HG03025 (cell line): Measurements from ENCODE around the gene EEF1A1.
"Not testable (repeated sequence)": the region's sequence is repeated elsewhere in the genome, so short reads cannot be mapped to it uniquely, and the experiment has no call there.

ENCODE experiments used
- ATAC-seq: cut with Tn5 transposase; IDR thresholded peaks from one replicate; pipeline ENCODE4 v1.9.1; 2021; ENCODE audit warnings: mild to moderate bottlenecking, moderate library complexity; ENCODE audit not compliant: unreplicated experiment, low FRiP score

Gene EEF1A1

DNA sequence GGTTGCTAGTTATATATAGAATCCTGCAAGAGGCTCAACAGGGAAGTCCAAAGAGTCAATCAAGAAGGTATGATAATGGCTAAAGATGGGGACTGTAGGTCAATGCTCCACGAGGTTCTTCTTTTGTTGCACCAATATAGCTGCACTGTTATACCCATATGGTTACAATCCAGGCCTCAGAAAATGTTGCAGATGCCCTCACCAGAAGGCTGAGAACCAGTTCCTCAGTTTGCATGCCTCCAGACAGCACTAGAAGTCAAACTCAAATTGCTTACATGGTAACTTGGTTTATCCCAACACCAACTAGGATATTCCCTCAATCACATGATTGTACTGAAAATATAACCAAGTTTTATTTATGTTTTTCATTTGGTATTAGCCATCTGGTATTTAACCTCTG is 12.1 kb downstream of the EEF1A1 start:
- ATAC-seq = no peak

DNA sequence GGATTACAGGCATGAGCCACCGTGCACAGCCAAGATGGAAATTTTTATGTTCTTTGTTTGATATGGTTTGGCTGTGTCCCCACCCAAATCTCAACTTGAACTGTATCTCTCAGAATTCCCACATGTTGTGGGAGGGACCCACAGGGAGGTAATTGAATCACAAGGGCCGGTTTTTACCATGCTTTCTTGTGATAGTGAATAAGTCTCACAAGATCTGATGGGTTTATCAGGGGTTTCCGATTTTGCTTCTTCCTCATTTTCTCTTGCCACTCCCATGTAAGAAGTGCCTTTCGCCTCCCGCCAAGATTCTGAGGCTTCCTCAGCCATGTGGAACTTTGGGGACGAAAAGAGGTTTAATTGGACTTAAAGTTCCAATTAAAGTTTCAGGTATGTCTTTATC is 14.6 kb downstream of the EEF1A1 start:
- ATAC-seq = no peak

DNA sequence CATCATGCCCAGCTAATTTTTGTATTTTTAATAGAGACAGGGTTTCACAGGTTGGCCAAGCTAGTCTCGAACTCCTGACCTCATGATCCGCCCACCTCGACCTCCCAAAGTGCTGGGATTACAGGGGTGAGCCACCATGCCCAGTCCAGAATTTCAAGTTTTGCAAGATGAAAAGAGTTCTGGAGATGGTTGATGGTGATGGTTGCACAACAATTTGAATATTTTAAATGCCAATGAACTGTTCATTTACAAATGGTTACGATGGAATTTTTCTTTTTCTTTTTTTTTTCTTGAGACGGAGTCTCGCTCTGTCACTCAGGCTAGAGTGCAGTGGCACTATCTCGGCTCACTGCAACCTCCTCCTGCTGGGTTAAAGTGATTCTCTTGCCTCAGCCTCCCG is 15.1 kb downstream of the EEF1A1 start:
- not testable (repeated sequence) for ATAC-seq

DNA sequence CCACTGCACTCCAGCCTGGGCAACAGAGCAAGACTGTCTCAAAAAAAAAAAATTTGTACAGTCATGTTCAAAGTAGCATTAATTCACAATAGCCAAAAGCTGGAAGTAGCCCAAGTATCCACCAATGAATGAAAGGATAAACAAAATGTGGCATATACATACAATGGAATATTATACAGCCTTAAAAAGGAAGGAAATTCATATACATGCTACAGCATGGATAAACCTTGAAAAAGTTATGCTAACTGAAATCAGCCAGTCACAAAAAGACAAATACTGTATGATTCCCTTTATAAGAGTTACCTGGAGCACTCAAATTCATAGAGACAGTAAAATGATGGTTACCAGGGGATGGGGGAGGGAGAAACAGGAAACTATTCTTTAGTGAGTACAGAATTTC is 15.7 kb downstream of the EEF1A1 start:
- no peak for ATAC-seq

DNA sequence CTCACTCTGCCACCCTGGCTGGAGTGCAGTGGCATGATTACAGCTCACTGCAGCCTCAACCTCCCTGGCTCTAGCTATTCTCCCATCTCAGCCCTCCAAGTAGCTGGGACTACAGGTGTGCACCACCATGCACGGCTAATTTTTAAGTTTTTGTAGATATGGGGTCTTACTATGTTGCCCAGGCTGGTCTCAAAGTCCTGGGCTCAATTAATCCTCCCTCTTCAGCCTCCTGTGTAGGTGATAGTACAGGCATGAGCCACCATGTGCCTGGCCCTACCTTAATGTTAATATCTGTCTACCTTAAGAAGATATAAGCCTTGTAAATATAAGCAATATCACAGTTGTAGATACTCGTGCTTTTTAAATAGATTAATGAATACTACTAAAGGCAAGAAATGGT is 16.7 kb downstream of the EEF1A1 start:
- ATAC-seq = no peak

DNA sequence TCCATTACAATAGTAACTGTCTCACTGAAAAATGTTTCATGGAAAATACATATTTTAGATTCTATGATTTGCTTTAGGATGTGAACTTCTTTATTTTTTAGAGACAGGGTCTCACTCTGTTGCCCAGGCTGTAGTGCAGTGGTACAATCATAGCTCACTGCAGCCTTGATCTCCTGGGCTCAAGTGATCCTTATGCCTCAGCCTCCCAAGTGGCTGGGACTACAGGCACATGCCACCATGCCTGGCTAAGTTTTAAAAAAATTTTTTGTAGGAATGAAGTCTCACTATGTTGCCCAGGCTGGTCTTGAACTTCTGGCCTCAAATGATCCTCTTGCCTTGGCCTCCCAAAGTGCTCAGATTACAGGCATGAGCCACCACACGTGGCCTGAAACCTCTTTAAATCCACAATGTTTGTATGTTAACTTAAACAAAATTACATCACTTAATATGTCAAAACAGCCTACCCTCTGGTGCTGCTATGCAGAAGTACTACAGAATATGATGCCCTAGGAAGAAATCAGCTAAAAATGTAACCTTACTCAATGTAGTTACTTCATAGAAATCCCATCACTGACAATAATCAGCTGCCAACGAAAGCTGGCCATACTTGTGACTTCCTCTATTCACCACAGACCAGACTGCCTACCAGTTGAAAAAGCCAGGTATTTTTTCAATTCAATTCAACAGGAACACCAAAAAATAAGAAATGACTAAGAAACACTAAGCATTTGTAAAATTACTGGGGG is 17.6 kb downstream of the EEF1A1 start:
- no peak for ATAC-seq

DNA sequence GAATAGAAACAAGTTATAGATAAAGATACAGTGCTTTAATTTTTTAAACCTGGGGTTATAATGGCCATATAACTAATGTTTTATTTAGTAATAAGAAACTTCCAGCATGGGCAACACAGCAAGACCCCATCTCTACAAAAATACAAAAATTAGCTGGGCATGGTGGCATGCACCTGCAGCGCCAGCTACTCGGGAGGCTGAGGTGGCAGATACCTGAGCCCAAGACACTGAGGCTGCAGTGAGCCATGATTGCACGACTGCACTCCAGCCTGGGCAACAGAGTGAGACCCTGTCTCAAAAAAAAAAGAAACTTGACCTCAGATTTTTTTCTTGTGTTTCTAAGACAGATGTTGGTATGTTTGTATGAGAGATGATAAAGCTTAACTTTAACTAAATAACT is 22.9 kb downstream of the EEF1A1 start:
- no peak for ATAC-seq

DNA sequence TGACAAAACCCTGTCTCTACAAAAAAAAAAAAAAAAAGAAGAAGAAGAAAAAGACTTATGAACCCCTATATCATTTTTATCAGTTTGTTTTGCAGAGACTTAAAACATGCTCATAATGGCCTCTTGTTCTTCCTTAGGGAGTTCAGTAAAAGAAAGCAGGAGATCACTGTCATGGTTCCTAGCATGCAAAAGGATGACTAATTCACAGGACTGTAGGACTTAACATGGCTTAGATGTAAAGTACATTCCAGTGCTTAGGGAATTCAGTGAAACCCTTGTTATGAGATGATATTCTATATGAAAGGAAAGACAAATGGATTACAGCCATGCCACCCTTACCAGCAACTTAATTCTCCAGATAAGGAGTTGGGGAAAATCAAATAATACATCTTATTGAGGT is 29.5 kb downstream of the EEF1A1 start:
- ATAC-seq = no peak

DNA sequence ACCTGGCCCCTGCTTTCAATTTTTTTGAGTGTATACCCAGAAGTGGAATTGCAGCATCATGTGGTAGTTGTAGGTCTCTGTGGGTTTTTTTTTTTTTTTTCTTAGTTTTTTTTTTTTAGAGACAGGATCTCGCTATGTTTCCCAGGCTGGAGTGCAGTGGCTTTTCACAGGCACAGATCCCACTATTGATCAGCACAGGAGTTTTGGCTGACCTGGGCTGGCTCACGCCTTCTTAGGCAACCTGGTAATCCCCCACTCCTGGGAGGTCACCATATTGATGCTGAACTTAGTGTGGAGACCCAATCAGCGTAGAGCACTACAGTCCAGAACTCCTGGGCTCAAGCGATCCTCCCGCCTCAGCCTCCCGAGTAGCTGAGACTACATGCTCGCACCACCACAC is 33.4 kb downstream of the EEF1A1 start:
- ATAC-seq = no peak

DNA sequence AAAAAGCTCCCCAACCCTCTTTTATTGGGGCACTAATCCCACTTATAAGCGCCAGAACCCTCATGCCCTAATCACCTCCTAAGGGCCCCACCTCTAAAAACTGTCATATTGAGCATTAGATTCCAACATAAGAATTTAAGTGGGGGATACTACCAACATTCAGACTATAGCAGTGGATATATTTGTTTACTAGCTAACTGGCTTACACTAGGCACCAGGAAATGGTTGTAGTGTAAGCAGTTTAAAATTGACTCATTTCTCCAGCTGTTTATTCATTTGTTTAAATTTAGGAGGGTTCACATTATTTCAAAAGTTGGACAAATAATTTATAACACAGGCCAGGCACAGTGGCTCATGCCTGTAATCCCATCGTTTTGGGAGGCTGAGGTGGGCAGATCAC is 36.4 kb downstream of the EEF1A1 start:
- no peak for ATAC-seq

DNA sequence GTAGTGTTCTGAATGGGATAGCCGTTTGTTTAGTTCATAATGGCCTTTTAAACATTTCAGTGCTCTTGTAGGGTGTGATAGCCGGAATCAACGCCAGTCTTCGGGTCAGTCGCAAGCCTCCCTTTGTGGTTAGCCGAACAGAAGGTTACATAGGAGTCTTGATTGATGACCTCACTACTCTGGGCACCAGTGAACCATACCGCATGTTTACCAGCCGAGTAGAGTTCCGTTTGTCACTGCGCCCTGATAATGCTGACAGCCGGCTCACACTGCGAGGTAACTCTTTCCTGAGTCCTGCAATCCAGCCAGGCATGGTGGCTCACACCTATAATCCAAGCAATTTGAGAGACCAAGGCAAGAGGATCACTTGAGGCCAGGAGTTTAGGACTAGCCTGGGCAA is 38.9 kb downstream of the EEF1A1 start:
- no peak for ATAC-seq

DNA sequence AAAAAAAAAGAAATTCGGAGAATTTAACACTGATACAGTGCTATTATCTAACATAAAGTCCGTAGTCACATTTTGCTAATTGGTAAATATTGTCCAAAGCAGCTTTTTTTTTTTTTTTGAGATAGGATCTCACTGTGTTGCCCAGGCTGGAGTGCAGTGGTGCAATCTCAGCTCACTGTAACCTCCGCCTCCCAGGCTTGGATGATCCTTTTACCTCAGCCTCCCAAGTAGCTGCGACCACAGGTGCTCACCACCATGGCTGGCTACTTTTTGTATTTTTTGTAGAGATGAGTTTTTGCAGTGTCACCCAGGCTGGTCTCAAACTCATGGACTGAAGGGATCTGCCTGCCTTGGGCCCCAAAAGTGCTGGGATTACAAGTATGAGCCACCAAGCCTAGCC is 43.4 kb downstream of the EEF1A1 start:
- ATAC-seq = no peak

DNA sequence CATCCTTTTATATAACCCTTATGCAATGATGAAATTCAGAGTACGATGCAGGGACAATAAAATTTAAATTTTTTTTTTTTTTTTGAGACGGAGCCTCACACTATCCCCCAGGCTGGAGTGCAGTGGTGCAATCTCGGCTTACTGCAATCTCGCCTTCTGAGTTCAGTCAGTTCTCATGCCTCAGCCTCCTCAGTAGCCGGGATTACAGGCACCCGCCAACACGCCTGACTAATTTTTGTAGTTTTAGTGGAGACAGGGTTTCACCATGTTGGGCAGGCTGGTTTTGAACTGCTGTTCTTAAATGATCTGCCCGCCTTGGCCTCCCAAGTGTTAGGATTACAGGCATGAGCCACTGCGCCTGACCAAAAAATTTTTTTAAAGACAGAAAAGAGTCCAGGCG is 44.1 kb downstream of the EEF1A1 start:
- ATAC-seq = no peak

DNA sequence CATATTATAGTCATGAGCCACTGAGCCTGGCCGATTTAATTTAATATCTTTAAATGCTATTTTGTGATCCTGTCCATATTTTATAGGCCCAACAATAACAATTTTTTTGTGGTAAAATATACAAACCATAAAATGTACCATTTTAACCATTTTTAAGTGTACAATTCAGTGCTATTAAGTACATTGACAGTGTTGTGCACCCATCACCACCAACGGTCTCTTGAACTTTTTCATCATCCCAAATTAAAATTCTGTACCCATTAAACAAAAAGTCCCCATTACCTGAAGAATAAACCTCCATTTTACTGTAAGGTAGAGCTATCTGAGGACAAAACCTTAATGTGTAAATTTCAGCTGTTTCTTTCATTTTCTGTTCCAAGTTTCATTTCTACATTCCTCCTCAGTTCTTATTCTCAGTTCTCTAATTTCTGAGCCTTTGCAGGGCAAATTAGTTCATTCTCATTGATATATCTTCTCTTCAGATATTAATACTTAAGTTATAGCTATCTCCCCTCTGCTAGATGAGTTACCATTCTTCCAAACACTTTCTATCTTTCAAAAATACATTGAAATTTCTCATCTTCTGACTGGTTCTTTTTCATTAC is 49.0 kb downstream of the EEF1A1 start:
- ATAC-seq = peak; percentile 89
